Measurements from ENCODE around the gene ACOT9.
"Not testable (repeated sequence)": the region's sequence is repeated elsewhere in the genome, so short reads cannot be mapped to it uniquely, and the experiment has no call there.

The ACOT9 gene

GRCh38 chrX:23759821-23760220 is 16.7 kb upstream of the ACOT9 start:
- TF ChIP-seq POLR2A (IDR thresholded peaks at IDR 0.05; ENCODE audit: low read depth, low read length) (no peak), POLR2AphosphoS5 (IDR thresholded peaks at IDR 0.05; ENCODE audit: low read depth, low read length) (no peak), TAF1 (IDR thresholded peaks at IDR 0.05; ENCODE audit: borderline replicate concordance, low read depth, low read length) (no peak)
- FAIRE-seq (no peak), DNase-seq (ENCODE audit: insufficient read length) (no peak)

- FAIRE-seq (peak; percentile 76), DNase-seq (ENCODE audit: insufficient read length) (peak; percentile 40)
- no peak for TF ChIP-seq POLR2AphosphoS5 (IDR thresholded peaks at IDR 0.05; ENCODE audit: low read depth, low read length)
- no peak for TF ChIP-seq TAF1 (IDR thresholded peaks at IDR 0.05; ENCODE audit: borderline replicate concordance, low read depth, low read length)
- no peak for TF ChIP-seq POLR2A (IDR thresholded peaks at IDR 0.05; ENCODE audit: low read depth, low read length)
Measured at GRCh38 chrX:23756165-23756564, 13.1 kb upstream of the ACOT9 start.

GRCh38 chrX:23754664-23755063 is 11.6 kb upstream of the ACOT9 start:
- TF ChIP-seq TAF1 (IDR thresholded peaks at IDR 0.05; ENCODE audit: borderline replicate concordance, low read depth, low read length) (no peak), POLR2A (IDR thresholded peaks at IDR 0.05; ENCODE audit: low read depth, low read length) (no peak), POLR2AphosphoS5 (IDR thresholded peaks at IDR 0.05; ENCODE audit: low read depth, low read length) (no peak)
- DNase-seq (ENCODE audit: insufficient read length) (no peak), FAIRE-seq (no peak)

- no peak for FAIRE-seq
- TF ChIP-seq POLR2A (IDR thresholded peaks at IDR 0.05; ENCODE audit: low read depth, low read length) (no peak), TAF1 (IDR thresholded peaks at IDR 0.05; ENCODE audit: borderline replicate concordance, low read depth, low read length) (no peak), POLR2AphosphoS5 (IDR thresholded peaks at IDR 0.05; ENCODE audit: low read depth, low read length) (no peak)
- no peak for DNase-seq (ENCODE audit: insufficient read length)
Measured at GRCh38 chrX:23752740-23753415, 9.8 kb upstream of the ACOT9 start.

GRCh38 chrX:23749576-23749975 is 6.5 kb upstream of the ACOT9 start:
- DNase-seq (ENCODE audit: insufficient read length) (no peak), FAIRE-seq (no peak)
- TF ChIP-seq POLR2AphosphoS5 (IDR thresholded peaks at IDR 0.05; ENCODE audit: low read depth, low read length) (no peak), TAF1 (IDR thresholded peaks at IDR 0.05; ENCODE audit: borderline replicate concordance, low read depth, low read length) (no peak), POLR2A (IDR thresholded peaks at IDR 0.05; ENCODE audit: low read depth, low read length) (no peak)

GRCh38 chrX:23749129-23749528 is 6.1 kb upstream of the ACOT9 start:
- no peak for TF ChIP-seq POLR2A (IDR thresholded peaks at IDR 0.05; ENCODE audit: low read depth, low read length)
- no peak for TF ChIP-seq TAF1 (IDR thresholded peaks at IDR 0.05; ENCODE audit: borderline replicate concordance, low read depth, low read length)
- TF ChIP-seq POLR2AphosphoS5 (IDR thresholded peaks at IDR 0.05; ENCODE audit: low read depth, low read length): no peak
- no peak for FAIRE-seq

GRCh38 chrX:23745786-23746185 is 2.7 kb upstream of the ACOT9 start:
- peak; percentile 77 for FAIRE-seq
- DNase-seq (ENCODE audit: insufficient read length): no peak
- no peak for TF ChIP-seq POLR2A (IDR thresholded peaks at IDR 0.05; ENCODE audit: low read depth, low read length)
- TF ChIP-seq POLR2AphosphoS5 (IDR thresholded peaks at IDR 0.05; ENCODE audit: low read depth, low read length): no peak
- no peak for TF ChIP-seq TAF1 (IDR thresholded peaks at IDR 0.05; ENCODE audit: borderline replicate concordance, low read depth, low read length)

More at GRCh38 chrX:23749129-23749528, 6.1 kb upstream of the ACOT9 start:
- no peak for DNase-seq (ENCODE audit: insufficient read length)

GRCh38 chrX:23743623-23743971 is 521 bp upstream of the ACOT9 start:
- FAIRE-seq; DNase-seq (ENCODE audit: insufficient read length): not testable (repeated sequence)

GRCh38 chrX:23742174-23742696 is 841 bp downstream of the ACOT9 start:
- FAIRE-seq: no peak
- DNase-seq (ENCODE audit: insufficient read length): no peak
- TF ChIP-seq POLR2AphosphoS5 (IDR thresholded peaks at IDR 0.05; ENCODE audit: low read depth, low read length) (no peak), POLR2A (IDR thresholded peaks at IDR 0.05; ENCODE audit: low read depth, low read length) (no peak), TAF1 (IDR thresholded peaks at IDR 0.05; ENCODE audit: borderline replicate concordance, low read depth, low read length) (no peak)

- peak; percentile 5 for FAIRE-seq
- TF ChIP-seq POLR2AphosphoS5 (IDR thresholded peaks at IDR 0.05; ENCODE audit: low read depth, low read length) (no peak), POLR2A (IDR thresholded peaks at IDR 0.05; ENCODE audit: low read depth, low read length) (no peak), TAF1 (IDR thresholded peaks at IDR 0.05; ENCODE audit: borderline replicate concordance, low read depth, low read length) (no peak)
- DNase-seq (ENCODE audit: insufficient read length): no peak
Measured at GRCh38 chrX:23737413-23737812, 5.7 kb downstream of the ACOT9 start.

GRCh38 chrX:23736030-23736429 is 7.0 kb downstream of the ACOT9 start:
- no peak for DNase-seq (ENCODE audit: insufficient read length)
- no peak for FAIRE-seq

GRCh38 chrX:23732704-23733103 is 10.4 kb downstream of the ACOT9 start:
- FAIRE-seq (peak; percentile 79), DNase-seq (ENCODE audit: insufficient read length) (no peak)
- TF ChIP-seq TAF1 (IDR thresholded peaks at IDR 0.05; ENCODE audit: borderline replicate concordance, low read depth, low read length) (no peak), POLR2A (IDR thresholded peaks at IDR 0.05; ENCODE audit: low read depth, low read length) (no peak), POLR2AphosphoS5 (IDR thresholded peaks at IDR 0.05; ENCODE audit: low read depth, low read length) (no peak)

More at GRCh38 chrX:23736030-23736429, 7.0 kb downstream of the ACOT9 start:
- TF ChIP-seq POLR2AphosphoS5 (IDR thresholded peaks at IDR 0.05; ENCODE audit: low read depth, low read length) (no peak), TAF1 (IDR thresholded peaks at IDR 0.05; ENCODE audit: borderline replicate concordance, low read depth, low read length) (no peak), POLR2A (IDR thresholded peaks at IDR 0.05; ENCODE audit: low read depth, low read length) (no peak)

Measured in GM12892 (cell line).